DMS53 treated with DMSO at 0.1 percent for 48 hours (cell line): ENCODE measurements around the gene ALLC.
"Not testable (repeated sequence)": the region's sequence is repeated elsewhere in the genome, so short reads cannot be mapped to it uniquely, and the experiment has no call there.

ENCODE experiments used
- DNase-seq: peaks from one replicate; lab custom pipeline; 2025; ENCODE audit not compliant: unreplicated experiment; lab: John Stamatoyannopoulos, UW

ALLC gene

GRCh38 chr2:3626118-3626811 is 31.7 kb upstream of the ALLC start:
- no peak for DNase-seq

DNA sequence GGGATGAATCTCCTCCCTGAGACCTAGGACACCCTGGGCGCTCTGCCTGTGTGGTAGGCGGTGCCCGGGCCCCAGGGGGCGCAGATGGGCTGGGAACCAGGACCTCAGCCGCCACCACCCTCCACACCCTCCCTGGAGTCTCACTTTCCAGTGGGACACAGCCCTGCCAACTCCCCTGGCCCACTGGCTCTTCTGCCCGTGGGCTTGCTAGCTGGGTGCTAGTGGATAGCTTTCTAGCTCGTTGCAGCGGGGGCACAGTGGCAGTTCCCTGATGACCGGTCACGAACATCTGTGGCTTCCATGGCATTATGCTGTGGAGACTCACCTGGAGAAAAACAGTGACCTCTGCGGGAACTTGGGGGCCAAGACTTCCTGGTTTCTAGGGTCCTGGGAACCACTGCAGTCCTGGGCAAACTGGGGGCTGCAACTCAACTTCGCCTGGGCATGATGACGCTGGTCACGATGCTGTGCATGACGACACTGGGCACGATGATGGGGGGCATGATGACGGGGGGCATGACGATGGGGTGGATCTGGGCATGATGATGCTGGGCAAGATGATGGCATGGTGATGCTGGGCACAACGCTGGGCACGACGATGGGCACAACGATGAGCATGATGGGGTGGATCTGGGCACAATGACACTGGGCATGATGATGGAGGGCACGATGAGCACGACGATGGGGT is 31.0 kb upstream of the ALLC start:
- no peak for DNase-seq

DNA sequence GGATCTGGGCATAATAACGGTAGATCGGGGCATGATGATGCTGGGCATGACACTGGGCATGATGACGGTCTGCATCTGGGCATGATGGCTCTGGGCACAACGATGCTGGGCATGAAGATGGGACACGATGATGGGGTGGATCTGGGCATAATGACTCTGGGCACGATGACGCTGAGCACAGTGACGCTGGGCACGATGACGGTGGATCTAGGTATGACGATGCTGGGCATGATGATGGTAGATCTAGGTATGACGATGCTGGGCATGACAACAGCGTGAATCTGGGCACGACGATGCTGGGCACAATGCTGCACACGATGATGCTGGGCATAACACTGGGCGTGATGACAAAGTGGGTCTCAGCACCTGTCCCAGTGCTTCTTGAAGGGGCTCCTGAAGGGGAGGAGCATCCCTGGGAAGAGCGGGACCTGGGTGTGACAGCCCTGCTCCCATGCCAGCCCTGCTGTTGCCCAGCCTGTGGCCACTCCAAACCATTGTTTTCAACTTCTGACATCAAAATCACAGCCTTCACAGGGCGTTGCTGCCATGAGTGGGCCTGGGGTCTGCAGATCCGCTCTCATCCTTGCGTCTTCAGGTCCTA is 30.4 kb upstream of the ALLC start:
- DNase-seq, result no peak

- DNase-seq, result no peak
These were observed 29.7 kb upstream of the ALLC start for GRCh38 chr2:3628241-3628679.

- DNase-seq, result no peak
These were observed 29.2 kb upstream of the ALLC start for GRCh38 chr2:3628800-3629199.

DNA sequence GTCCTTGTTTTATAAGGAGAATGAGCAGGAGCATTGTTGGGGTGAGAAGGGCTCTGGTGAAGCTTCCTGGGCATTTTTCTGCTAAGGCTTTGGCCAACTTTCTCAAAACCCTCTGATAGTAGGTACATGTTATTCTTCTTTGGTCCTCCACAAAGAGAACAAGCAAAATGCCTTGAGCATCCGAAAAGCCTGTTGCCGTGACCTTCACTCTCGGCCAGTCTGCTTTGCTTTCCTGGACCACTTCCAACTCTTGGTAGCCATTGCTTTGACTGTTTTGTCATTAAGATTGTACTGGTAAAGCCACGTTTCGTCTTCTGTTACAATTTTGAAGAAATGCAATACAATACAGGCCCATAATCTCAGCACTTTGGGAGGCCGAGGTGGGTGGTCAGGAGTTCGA is 27.4 kb upstream of the ALLC start:
- no peak for DNase-seq

DNA sequence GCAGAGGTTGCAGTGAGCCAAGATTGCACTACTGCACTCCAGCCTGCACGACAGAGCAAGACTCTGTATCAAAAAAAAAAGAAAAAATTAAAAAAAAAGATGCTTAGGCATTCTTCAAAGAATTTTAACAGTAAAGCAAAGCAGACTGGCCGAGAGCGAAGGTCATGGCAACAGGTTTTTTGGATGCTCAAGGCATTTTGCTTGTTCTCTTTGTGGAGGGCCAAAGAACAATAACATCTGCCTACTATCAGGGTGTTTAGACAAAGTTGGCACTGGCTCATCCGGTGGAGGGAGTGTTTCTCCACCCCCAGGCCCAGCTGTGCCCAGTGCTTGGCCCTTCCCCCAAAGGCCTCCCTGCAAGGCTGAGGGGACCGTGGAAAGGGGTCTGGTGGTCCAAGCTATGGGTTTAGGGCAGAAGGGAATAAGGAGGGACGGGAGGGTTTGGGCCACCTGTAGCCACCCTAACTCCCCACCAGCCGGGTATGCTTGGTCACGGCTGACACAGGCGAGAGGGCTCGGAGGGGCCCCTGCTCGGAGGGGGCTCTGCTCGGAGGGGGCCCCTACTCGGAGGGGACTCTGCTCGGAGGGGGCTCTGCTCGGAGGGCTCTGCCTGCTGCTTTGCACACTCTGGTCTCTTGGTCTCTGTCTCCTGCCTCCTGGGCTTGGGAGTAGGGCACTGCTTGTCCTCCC is 26.7 kb upstream of the ALLC start:
- DNase-seq, result no peak

DNA sequence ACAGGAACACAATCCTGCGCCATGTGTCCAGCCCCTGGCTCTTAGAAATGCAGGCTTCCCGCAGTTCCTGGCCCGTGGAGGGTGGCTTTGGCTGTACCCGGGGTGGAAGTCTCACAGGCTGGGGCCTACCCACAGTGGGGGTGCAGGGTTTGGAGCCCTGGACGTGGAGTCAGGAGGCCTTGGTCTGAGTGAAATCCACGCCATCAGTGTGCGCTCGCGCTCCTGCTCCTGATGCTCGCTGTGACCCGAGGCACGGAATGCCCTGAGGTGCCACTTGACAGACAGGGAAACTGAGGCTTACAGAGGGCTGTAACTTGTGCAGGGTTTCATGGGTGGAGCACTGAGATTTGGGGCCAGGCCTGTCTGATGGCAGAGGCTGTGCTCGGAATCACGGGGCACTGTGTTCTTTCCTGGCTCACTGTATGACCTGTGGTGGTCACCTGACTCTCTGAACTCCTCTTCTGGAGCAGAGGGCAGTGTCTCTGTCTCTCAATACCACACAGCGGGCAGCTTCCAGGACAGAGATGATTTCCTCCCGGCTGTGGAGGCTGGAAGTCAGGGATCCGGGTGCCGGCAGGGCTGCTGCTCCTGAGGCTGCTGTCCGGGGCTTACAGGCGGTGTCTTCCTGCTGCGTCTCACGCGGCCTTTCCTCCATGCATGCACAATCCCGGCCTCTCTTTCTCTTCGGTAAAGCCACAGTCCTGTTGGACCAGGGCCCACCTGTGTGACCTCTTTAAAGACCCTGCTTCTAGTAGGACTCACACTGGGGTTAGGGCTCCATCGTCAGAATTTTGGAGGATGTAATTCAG is 25.9 kb upstream of the ALLC start:
- DNase-seq, result no peak

DNA sequence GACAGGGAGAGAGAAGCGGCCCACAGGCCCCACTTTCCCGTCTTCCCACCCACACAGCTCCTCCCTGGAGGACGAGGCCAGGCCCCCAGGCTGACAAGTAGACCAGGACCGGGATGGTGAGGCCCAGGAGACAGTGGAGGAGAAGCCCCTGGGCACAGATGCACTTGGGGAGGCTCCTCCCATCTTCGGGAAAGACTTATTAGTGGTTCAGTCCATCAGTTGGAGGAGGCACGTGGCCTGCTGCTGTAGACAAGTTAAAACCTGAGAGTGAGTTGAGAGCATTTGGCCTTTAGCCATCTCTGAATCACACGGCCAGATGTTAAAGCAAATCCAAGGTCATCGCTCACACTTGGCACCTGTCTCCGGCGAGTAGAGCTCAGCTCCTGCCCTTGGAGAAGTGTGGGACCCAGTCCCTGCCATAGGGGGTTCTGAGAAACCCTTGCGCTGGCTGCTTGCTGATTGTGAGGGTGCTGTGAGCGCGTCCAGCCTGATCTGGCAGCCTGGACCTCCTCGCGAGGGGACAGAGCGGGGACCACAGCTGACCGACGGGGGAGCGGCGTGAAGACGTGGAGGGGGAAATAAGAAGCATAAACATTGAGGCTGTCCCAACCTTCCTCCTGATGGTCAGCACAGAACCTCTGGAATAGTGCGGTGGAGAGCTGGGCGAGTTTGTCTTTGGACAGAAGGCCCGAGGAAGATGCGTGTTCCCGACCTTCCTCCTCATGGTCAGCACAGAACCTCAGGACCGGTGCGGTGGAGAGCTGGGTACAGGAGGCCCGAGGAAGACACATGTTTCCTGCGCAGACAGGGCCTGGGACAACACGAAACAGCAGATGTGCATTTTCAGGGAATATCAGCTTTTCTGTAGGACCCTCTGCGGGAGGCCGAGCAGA is 24.7 kb upstream of the ALLC start:
- no peak for DNase-seq

- no peak for DNase-seq
These were observed 23.9 kb upstream of the ALLC start for GRCh38 chr2:3633982-3634595.

- no peak for DNase-seq
These were observed 23.3 kb upstream of the ALLC start for GRCh38 chr2:3634596-3635121.

GRCh38 chr2:3635171-3635974 is 22.6 kb upstream of the ALLC start:
- no peak for DNase-seq

DNA sequence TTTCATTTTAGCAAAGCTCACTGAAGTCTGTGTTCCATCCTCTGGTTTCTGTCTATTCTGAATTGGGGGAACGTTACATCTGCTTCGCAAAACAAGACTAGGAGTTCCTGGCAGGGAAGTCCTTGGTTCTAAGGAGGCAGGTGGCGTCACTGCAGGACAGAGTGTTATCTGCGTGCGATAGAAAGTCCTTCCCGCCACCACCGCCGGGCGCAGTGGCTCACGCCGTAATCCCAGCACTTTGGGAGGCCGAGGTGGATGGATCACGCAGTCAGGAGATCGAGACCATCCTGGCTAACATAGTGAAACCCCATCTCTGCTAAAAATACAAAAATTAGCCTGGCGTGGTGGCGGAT is 22.0 kb upstream of the ALLC start:
- DNase-seq, result not testable (repeated sequence)

DNA sequence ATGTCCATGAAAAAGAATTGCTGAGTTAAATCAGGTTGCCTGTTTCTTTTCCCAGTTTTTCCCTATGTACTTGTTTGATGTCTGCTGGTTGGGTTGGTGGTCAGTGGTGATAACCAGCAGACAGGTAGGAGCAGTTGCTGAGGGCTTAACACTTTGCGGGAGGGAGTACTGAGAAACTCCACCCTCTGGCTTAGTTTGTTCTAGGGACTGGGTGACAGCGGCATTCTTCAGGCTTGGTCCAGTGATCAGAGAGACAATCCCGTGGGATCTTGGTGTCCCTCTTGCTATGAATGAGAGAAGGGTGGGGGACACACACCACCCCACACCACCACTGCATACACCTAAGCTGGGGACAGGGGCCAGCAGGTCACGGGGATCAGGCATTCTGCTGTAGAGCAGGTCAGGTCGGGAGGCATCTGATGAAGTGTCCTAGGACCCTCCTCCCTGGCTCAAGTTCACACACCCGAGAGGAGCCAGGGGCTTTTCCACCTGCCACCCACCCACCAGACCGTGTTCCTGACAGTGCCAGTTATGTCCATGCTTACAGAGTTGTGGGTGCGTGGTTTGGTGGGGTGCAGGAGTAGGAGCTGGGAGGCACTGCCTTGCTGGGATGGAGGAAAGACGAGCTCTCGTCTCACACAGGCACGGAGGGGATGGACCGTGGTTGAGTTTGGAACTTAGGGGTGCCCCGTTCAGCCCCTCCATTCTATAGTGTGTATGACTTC is 21.3 kb upstream of the ALLC start:
- DNase-seq, result no peak

DNA sequence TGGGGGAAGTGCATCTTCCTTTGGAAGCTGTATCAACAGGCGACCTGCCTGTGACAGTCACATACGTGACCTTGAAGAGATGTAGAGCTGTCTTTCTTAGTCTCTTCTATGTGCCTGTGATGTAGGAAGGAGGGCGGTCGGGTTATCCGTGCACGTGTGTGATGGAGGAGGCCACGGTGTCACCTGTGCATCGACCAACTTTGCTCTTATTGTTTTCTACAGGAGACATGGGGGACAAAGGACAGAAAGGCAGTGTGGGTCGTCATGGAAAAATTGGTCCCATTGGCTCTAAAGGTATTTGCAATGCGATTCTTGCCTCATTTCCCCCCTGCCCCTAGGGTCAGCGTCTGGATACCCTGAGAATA is 20.7 kb upstream of the ALLC start:
- DNase-seq, result no peak

GRCh38 chr2:3637692-3638455 is 20.1 kb upstream of the ALLC start:
- no peak for DNase-seq

- DNase-seq, result no peak
These were observed 19.6 kb upstream of the ALLC start for GRCh38 chr2:3638456-3638810.
